HG02840 (cell line): Measurements from ENCODE around the gene PDPK1.

Experiments
- ATAC-seq: cut with Tn5 transposase; IDR thresholded peaks from one replicate; pipeline ENCODE4 v1.9.1; 2021; ENCODE audit warnings: mild to moderate bottlenecking, moderate library complexity, moderate number of reproducible peaks; ENCODE audit not compliant: unreplicated experiment, low FRiP score

Gene PDPK1

GRCh38 chr16:2505695-2506094, 32.1 kb upstream of the PDPK1 start:
- no peak for ATAC-seq

GRCh38 chr16:2507052-2507659, 30.7 kb upstream of the PDPK1 start:
- ATAC-seq = no peak

GRCh38 chr16:2507665-2508064, 30.2 kb upstream of the PDPK1 start:
- ATAC-seq = no peak

- no peak for ATAC-seq
Measured at GRCh38 chr16:2508722-2509400, 29.0 kb upstream of the PDPK1 start.

GRCh38 chr16:2511128-2511800, 26.6 kb upstream of the PDPK1 start:
- no peak for ATAC-seq

- ATAC-seq = no peak
Measured at GRCh38 chr16:2511996-2512734, 25.7 kb upstream of the PDPK1 start.

- no peak for ATAC-seq
Measured at GRCh38 chr16:2512735-2513404, 25.0 kb upstream of the PDPK1 start.

GRCh38 chr16:2513405-2514332, 24.2 kb upstream of the PDPK1 start, which contains the start of gene ATP6V0C:
Gene ATP6V0C, plus strand, starts transcription at chr16:2513952. Its CDS starts 152 bp downstream, at chr16:2514104.
- peak; percentile 66 for ATAC-seq

- no peak for ATAC-seq
Measured at GRCh38 chr16:2514333-2515179, 23.3 kb upstream of the PDPK1 start.

GRCh38 chr16:2515180-2515851, 22.5 kb upstream of the PDPK1 start:
- ATAC-seq = no peak

- ATAC-seq = no peak
Measured at GRCh38 chr16:2516391-2517240, 21.2 kb upstream of the PDPK1 start.

- no peak for ATAC-seq
Measured at GRCh38 chr16:2517954-2518605, 19.7 kb upstream of the PDPK1 start.

- no peak for ATAC-seq
Measured at GRCh38 chr16:2518823-2519710, 18.8 kb upstream of the PDPK1 start.

- ATAC-seq = no peak
Measured at GRCh38 chr16:2519711-2520080, 18.1 kb upstream of the PDPK1 start.

GRCh38 chr16:2520097-2520783, 17.6 kb upstream of the PDPK1 start, which contains the start of gene AMDHD2:
Gene AMDHD2, plus strand, starts transcription at chr16:2520371. Its CDS starts 88 bp downstream, at chr16:2520459.
- ATAC-seq = peak; percentile 52
